NCI-H1436 treated with DMSO at 0.1 percent for 48 hours (cell line): ENCODE measurements around the gene GAS6.

ENCODE experiments used
- DNase-seq: peaks from one replicate; lab custom pipeline; 2025; lab: John Stamatoyannopoulos, UW

GAS6 gene

DNA sequence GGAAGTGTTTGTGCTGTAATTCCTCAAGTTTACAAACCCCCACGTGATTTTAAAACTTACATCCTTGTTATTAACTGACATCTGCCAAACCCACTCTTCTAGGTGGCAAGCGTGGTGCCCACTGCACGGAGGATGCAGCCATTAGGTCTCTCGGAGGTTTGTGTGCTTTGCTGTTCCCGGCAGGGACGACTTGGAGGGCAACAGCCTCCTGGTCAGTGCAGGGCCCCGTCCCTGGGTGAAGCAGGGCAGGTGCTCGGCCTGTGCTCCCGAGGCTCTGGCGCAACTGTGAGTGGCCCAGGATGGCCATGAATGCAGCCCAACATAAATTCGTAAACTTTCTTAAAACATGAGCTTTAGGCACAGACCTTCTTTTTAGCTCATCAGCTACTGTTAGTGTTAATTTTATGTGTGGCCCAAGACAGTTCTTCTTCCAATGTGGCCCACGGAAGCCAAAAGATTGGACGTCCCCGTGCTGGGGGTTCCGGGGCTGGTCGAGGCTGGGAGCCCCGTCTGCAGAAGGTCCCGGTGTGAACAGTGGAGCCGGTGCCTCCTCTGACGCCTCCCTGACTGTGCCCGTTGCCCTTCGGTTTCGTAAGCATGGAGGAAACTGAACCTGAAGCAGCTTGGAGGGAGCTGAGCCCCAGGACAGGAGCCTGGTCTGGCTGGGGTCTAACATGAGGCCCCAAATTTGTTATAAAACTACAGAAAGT lies 11.9 kb downstream of the GAS6 start:
- no peak for DNase-seq

DNA sequence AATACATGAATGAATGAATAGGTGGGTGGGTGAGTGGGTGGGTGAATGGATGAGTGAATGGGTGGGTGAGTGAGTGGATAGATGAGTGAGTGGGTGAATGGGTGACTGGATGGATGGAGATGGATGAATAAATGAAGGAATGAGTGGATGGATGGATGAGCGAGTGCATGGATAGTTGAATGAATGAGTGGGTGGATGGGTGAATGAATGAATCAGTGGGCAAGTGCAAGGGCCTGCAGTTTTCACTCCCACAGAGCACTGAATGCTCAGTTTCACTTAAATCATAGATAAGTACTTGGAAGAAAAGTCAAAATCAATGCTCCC lies 12.4 kb downstream of the GAS6 start:
- DNase-seq: no peak

DNA sequence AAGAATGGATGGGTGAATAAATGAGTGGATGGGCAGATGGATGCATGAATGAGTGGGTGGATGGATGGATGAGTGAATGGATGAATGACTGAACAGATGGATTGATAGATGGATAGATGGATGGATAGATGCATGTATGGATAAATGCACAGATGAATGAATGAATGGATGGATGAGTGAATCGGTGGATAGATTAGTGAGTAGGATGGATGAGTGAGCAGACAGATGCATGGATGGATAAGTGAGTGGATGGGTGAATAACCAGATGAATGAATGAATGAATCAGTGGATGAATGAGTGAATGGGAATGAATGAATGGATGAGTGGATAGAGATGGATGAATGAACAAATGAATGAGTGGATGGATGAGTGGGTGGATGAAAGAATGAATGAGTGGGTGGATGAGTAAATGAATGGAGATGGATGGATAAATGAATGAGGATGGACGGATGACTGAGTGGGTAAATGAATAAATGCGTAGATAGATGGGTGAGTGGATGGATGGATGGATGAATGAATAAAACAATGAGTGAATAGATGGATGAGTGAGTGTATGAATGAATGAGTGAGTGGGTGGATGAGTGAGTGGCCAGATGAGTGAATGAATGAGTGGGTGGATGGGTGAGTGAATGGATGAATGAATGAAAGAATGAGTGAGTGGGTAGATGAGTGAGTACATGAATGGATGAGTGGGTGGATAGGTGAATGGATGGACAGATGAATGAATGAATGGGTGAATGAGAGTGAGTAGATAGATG lies 13.0 kb downstream of the GAS6 start:
- no peak for DNase-seq

DNA sequence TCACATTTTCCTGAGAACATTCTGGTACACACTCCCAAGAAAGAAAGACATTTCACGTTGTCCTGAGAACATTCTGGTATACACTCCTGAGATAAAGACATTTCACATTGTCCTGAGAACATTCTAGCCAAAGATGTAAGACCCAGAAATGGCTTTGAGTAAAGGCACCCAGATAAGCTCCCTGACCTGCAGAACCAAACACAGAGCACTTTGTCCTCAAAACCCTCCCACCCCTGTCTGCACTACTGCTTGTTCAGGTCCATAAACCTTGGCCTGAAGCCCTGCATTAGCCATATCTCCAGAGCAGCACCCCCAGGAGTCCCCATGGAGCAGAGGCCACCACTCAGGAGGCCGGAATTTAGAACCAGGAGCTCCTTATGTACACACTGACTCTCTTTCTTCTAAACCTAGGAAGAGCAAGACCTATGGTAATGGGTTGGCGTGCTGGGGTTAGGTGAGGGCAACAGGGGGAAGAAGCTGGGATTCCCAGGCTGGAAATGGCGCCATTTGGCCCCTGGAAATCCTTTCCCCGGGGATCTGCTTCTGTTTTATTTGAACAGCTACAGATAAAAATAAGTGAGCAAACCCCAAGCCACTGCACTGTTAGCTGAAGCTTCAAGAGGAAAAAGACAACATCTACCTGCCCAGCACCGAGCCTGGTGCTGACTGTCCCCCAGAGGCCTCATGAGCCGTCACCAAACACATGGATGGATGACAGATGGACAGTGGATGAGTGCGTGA lies 13.7 kb downstream of the GAS6 start:
- DNase-seq: no peak

DNA sequence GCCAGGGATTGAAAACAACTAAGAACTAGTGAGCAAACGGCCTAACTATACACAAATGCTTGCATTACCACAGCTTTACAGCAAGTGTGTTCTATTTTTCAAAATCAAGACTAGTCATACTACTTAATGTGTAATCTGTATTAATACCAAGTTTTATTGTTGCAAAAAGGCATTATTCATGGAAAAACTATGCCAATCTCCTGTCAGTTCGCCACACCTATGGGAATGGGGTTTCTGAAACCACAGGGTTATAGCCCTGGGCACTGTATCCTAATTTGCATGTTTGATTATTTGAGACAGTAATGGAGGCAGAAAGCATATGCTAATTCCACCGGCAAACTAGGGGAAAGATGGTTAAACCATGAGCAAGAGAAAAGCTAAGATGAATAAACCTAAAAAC lies 14.3 kb downstream of the GAS6 start:
- no peak for DNase-seq

DNA sequence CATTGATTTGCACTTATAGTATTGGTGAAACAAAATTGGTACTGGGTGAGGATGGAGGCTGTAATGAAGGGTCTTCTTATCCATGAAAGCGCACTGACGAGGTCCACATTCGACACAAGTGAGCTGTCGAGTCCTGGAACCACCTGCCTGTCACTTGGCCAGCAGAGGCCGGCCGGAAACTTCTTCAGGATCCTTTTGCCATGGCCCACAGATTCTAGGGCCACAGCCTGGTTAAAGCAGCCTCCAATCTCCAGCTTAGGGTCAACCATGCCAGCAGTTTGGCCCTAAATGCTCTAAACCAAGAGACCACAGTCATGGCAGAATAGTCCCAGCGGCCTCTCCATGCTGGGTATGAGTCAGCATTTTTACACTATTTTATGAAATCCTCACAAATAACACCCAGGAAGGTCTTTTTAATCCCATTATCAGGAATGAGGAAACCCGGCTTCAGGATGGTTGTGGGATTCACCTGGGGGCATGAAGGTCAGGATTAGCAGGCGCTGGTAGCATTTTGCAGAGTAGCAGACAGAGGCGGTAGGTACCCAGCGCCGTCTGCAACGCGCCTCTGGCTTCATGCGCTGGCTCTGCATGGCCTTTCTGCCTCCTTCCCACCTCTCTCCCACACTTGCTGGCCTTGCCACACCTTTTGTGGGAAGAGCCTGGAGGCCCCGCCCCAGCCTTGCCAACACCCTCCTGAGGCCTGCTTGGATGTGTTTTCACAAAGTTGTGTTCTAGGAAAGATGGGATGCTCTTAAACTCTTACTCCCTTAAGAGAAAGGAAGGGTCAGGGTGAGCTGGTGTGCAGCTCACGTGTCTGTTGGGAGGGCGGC lies 15.2 kb downstream of the GAS6 start:
- no peak for DNase-seq

GRCh38 chr13:113848020-113848419 lies 15.9 kb downstream of the GAS6 start:
- DNase-seq: no peak

DNA sequence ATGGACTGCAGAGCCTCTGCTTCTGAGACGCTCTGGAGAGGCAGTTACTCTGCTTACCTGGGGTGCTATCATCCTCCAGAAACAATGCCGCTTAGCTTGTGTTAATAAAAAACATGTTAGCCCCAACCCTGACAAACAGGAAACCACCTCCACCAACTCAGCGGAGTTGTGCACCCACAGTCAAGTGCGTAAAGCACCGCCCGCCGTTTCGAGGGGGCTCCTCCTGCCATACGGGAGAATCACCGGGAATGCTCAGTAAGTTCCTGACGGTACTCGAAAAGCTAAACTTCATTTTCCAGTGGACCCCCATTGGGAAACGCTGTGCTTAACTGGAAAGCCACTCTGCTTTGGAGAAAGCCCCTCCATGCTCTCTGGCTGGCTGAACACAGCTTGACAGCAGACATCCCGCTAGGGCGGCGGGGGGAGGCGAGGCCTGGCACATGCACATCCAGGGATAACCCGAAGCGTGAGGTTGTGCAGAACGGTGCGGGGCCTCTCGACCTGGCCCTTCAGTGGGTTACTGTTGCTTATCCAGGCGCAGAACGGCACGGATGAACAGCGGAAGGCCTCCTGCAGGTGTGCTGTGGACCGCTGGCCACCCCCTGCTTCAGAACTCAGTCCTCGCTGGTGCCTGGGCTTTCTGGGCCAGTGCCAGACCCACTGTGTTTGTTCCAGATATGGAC lies 17.1 kb downstream of the GAS6 start:
- DNase-seq: no peak

GRCh38 chr13:113845723-113846635 lies 17.9 kb downstream of the GAS6 start:
- no peak for DNase-seq

DNA sequence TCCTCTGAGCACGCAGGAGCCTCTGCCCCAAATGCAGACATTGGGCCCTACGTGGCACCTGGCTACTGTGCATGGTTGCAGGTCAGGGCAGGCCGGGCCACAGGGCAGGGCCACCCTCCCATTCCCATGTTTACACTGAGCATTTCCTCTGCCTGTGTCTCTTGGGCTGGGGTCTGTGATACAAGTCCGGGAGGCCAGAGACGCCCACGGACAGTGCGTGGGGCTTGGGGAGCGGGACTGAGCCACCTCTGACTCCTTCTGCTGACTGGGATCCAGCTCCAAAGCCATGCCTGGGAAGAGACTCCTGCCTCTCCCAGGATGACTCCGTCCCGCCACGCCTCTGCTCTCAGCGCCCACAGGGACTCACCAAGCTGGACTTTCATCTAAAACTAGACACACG lies 18.8 kb downstream of the GAS6 start:
- DNase-seq: no peak

- DNase-seq: no peak
Measured at GRCh38 chr13:113843864-113844556, 19.9 kb downstream of the GAS6 start.

- no peak for DNase-seq
Measured at GRCh38 chr13:113843063-113843654, 20.7 kb downstream of the GAS6 start.

GRCh38 chr13:113842336-113843062 lies 21.4 kb downstream of the GAS6 start:
- no peak for DNase-seq

DNA sequence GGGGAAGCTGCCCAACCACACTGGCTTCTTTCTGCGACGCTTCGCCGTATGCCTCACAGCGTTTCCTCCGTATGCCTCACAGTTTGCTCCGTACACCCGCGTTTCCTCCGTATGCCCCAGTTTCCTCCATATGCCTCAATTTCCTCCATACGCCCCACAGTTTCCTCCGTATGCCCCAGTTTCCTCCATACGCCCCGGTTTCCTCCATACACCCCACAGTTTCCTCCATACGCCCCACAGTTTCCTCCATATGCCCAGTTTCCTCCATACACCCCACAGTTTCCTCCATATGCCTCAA lies 22.6 kb downstream of the GAS6 start:
- DNase-seq: no peak

- no peak for DNase-seq
Measured at GRCh38 chr13:113840541-113841352, 23.1 kb downstream of the GAS6 start.

DNA sequence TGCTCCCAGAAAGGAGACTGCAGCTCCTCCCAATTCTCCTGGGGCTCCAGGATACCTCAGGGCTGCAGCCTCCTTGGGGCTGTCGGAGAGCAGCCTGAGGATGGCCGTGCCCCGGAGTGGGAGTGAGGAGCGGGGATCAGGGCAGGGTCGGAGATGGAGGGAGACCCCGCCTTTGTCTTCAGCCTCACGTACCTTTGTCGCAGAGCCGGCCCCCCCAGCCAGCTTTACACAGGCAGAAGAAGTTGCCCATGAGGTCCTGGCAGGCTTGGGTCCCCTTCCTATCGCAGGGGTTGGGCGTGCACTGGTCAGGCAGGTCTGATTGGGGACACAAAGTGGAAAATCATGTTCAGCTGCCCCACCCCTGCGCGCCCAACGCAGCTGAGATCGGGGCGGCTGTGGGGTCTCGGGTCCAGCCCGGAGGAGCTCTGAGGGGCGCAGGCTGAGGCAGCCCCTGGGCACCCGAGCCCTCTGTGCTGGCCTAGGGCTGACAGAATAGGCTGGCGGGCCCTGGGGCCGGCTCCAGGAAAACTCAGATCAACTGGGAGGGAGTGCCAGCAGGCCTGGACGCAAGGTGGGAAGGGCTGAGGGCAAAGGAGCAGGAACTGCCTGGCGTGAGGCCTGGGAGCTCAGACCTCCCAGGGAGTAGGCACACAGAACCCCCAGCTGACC lies 24.2 kb downstream of the GAS6 start:
- DNase-seq: no peak

DNA sequence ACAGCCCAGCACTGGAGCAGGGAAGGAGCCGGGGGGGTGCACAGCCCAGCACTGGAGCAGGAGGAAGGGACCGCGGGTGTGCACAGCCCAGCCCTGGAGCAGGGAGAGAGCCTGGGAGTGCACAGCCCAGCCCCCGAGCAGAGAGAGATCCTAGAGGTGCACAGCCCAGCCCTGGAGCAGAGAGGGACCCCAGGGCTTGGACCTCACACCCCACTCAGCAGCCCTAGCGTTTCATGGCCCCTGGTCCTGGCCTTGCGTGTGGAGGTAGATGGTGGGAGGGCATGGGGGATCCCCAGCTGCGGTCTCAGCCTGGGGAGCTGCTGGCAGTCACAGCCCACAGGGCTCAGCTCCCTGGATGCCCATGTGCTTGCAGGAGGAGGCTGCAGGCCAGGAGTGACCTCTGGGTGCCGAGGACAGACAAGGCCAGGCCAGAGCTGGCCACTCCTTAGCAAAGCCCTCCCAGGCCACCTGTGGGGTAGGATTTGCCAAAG lies 25.1 kb downstream of the GAS6 start:
- no peak for DNase-seq
